ENCODE results near the gene C16orf90.

- TF ChIP-seq GATA2 (IDR thresholded peaks at IDR 0.05; ENCODE audit: low read depth, low read length) (no peak), GATA3 (IDR thresholded peaks at IDR 0.05; ENCODE audit: low read depth, low read length) (no peak)
Observed at GRCh38 chr16:3528406-3528805, 33.1 kb upstream of the C16orf90 start.

Data from SH-SY5Y (cell line).